IPS-11a (cell line): ENCODE measurements around the gene IGSF9.

ENCODE experiments used
- H3K4me3 ChIP-seq: one replicate; pipeline ENCODE4 v1.5.1; 2013; ENCODE audit warnings: low read depth, low read length, control low read depth

The IGSF9 gene

GRCh38 chr1:159934136-159935039, 11.0 kb downstream of the IGSF9 start:
- H3K4me3 ChIP-seq = no peak overlapping the region

- H3K4me3 ChIP-seq = no peak overlapping the region
Observed at GRCh38 chr1:159933347-159933746, 12.1 kb downstream of the IGSF9 start.

GRCh38 chr1:159932296-159933285, 12.8 kb downstream of the IGSF9 start:
- no peak overlapping the region for H3K4me3 ChIP-seq

GRCh38 chr1:159931795-159932173, 13.6 kb downstream of the IGSF9 start:
- no peak overlapping the region for H3K4me3 ChIP-seq

GRCh38 chr1:159931101-159931794, 14.2 kb downstream of the IGSF9 start:
- H3K4me3 ChIP-seq = no peak overlapping the region

- no peak overlapping the region for H3K4me3 ChIP-seq
Observed at GRCh38 chr1:159930634-159931033, 14.8 kb downstream of the IGSF9 start.

- H3K4me3 ChIP-seq = no peak overlapping the region
Observed at GRCh38 chr1:159930216-159930615, 15.2 kb downstream of the IGSF9 start.

GRCh38 chr1:159929155-159930051, 16.0 kb downstream of the IGSF9 start:
- H3K4me3 ChIP-seq = no peak overlapping the region

GRCh38 chr1:159928491-159929050, 16.8 kb downstream of the IGSF9 start:
- no peak overlapping the region for H3K4me3 ChIP-seq

- H3K4me3 ChIP-seq = no peak overlapping the region
Observed at GRCh38 chr1:159927849-159928431, 17.5 kb downstream of the IGSF9 start.

- no peak overlapping the region for H3K4me3 ChIP-seq
Observed at GRCh38 chr1:159927211-159927848, 18.1 kb downstream of the IGSF9 start.

- peak overlapping the region; percentile 36 for H3K4me3 ChIP-seq
Observed at GRCh38 chr1:159925719-159926078, 19.7 kb downstream of the IGSF9 start.

GRCh38 chr1:159924791-159925718, 20.4 kb downstream of the IGSF9 start, which contains the start of gene TAGLN2:
Gene TAGLN2, minus strand, starts transcription at chr1:159925507. Its CDS starts 4,998 bp downstream, at chr1:159920509.
- peak within 1 kb of the TSS; percentile 78 for H3K4me3 ChIP-seq

GRCh38 chr1:159924025-159924790, 21.2 kb downstream of the IGSF9 start:
- H3K4me3 ChIP-seq = peak overlapping the region; percentile 78

GRCh38 chr1:159923203-159924024, 22.0 kb downstream of the IGSF9 start:
- peak overlapping the region; percentile 10 for H3K4me3 ChIP-seq
